ENCODE results near the gene SMIM13. TPM values are rescaled to one million over a fixed set of nuclear protein-coding genes. Genes with fewer than 3 reads are reported as not detected.

Gene SMIM13
- total and polyA plus RNA-seq, 12 donors, result 1.9 to 11.5 (median 6.7) TPM

DNA sequence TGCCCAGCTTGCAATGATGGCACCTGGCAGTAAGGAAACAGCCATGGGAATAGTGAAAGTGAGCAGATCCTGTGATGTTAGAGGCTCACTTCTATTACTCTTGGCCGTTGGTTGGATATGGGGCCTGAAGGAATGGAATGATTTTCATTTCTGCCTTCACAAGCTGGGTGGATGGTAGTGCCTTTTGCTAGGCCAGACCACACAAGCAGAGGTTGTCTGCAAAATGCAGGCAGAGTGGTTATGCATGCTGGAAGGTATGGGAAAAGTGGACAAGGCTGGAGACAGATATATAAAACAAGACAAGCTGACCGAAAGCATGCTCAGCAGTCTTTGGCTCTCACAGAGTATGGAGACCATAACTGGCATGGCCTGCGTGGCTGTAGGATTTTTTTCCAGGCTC, 68.6 kb downstream of the SMIM13 start:
- Histone ChIP-seq H3K36me3 (replicated peaks in 1 of 2) (no peaks in the 10 kb centered on the region), H3K27ac (no peak overlapping the region), H3K4me1 (replicated peaks in 1 of 2) (no peaks in the 10 kb centered on the region), H3K9me3 (replicated peaks in 1 of 3) (peaks cover 0 to 5% (median 0%) of the 10 kb centered on the region in 3 donors), H3K4me3 (no peak overlapping the region), H3K27me3 (no peaks in the 10 kb centered on the region)
- TF ChIP-seq, protein P1, sequence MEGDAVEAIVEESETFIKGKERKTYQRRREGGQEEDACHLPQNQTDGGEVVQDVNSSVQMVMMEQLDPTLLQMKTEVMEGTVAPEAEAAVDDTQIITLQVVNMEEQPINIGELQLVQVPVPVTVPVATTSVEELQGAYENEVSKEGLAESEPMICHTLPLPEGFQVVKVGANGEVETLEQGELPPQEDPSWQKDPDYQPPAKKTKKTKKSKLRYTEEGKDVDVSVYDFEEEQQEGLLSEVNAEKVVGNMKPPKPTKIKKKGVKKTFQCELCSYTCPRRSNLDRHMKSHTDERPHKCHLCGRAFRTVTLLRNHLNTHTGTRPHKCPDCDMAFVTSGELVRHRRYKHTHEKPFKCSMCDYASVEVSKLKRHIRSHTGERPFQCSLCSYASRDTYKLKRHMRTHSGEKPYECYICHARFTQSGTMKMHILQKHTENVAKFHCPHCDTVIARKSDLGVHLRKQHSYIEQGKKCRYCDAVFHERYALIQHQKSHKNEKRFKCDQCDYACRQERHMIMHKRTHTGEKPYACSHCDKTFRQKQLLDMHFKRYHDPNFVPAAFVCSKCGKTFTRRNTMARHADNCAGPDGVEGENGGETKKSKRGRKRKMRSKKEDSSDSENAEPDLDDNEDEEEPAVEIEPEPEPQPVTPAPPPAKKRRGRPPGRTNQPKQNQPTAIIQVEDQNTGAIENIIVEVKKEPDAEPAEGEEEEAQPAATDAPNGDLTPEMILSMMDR (IDR thresholded peaks at IDR 0.05), result no peak
- TF ChIP-seq POLR2A (IDR thresholded peaks at IDR 0.05), result no peak
- no peak for DNase-seq
- 90 to 96% (median 91%) methylated on average over 3 of the region's 3 CpGs for WGBS, 4 donors
- intact Hi-C loops (cut with DNase I), result no loop called here

DNA sequence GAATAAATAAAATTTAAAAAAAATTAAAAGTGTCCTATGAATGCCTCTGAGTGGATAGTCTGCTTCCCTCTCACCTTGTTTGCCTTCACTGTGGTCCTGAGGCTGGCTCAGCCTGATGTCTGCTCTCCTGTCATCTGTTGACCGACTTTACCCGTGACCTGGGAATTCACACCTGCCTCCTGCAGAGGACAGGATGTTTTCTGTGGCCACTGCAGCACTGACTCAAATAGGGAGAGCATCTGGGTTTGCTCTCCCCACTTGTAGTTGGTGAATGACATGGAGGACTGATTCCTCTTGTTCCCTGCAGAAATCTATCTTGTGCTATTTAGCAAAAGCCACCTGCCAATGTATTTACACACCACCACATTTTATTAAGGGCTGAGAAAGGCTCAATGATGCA, 70.3 kb downstream of the SMIM13 start:
- Histone ChIP-seq H3K36me3 (replicated peaks in 1 of 2) (no peaks in the 10 kb centered on the region), H3K9me3 (replicated peaks in 1 of 3) (peaks cover 0 to 5% (median 0%) of the 10 kb centered on the region in 3 donors), H3K27me3 (no peaks in the 10 kb centered on the region), H3K4me3 (no peak overlapping the region), H3K4me1 (replicated peaks in 1 of 2) (peaks cover 0 to 6% of the 10 kb centered on the region in 2 donors), H3K27ac (no peak overlapping the region)
- no peak for TF ChIP-seq POLR2A (IDR thresholded peaks at IDR 0.05)
- intact Hi-C loops (cut with DNase I), result no loop called here
- 92 to 98% (median 95%) methylated on average over 2 of the region's 2 CpGs for WGBS, 4 donors
- no peak for DNase-seq

DNA sequence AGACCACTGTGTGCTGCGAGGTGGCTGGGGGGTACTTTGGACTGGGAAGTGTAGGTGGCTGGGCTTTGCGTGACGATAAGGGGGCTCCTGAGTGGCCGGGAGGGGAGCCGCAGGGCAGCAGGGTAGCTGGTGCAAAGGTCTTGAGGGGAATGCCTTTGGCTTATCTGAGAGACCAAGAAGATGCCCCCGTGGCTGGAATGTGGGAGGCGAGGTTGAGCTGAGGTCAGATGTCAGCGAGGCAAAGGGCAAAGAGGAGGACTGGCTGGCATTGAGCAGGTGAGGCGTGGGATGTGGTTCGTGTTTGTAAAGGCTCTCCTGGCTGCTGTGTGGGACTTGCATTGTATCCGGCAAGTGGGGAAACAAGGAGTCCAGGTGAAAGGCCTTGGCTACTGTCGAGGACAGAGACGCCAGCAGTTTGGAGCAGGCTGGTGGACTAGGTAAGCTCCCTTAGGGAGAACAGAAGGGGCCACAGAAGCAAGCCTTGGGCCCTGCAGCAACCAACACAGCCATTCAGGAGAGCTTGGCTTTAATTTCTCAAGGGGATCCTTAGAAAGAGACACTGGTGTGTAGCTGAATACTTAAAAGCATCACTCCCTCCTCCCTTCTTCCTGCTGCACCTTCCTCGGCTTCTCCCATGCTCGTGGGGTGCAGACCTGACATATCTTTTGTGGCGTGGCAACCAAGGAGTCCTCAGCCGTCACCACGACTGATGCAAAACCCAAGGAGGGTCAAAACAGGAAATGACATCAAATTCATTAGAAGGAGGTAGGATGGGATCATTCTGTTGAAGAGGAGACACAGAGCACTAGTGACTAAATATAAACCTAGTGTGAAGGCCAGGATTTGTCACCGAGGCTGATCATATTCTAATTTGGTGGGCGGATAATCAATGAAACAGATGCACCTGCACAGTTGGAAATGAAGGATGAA, 71.3 kb downstream of the SMIM13 start:
- Histone ChIP-seq H3K4me1 (replicated peaks in 1 of 2) (peaks cover 0 to 6% of the 10 kb centered on the region in 2 donors), H3K27ac (no peak overlapping the region), H3K27me3 (no peaks in the 10 kb centered on the region), H3K36me3 (replicated peaks in 1 of 2) (no peaks in the 10 kb centered on the region), H3K4me3 (no peak overlapping the region), H3K9me3 (replicated peaks in 1 of 3) (peaks cover 0 to 5% (median 0%) of the 10 kb centered on the region in 3 donors)
- DNase-seq, result no peak
- intact Hi-C loops (cut with DNase I), result no loop called here
- TF ChIP-seq POLR2A (IDR thresholded peaks at IDR 0.05), result no peak
- TF ChIP-seq, protein P1 (IDR thresholded peaks at IDR 0.05), result no peak
- 82 to 88% (median 85%) methylated on average over 20 of the region's 20 CpGs for WGBS, 4 donors

DNA sequence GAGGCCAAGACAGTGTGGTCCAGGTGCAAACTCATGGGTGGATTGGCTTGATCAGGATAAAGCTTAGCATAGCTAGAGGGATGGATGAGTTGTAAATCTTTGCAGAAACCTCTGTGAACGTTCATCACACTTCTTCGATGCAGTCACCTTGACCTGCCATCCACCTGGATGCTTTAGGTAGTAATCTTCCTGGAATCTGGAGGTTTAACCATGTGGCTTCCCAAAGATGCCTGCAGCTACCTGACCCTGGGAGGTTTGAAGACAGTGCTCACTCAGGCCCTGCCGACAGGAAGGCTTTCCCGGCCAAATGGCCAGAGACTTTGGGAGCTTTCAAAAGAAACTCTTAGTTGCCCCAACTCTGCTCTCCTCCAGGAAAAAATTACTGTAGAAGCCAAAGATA, 73.3 kb downstream of the SMIM13 start:
- H3K4me3 ChIP-seq, result no peak overlapping the region
- intact Hi-C loops (cut with DNase I), result no loop called here
- 39 to 88% (median 71%) methylated on average over 4 of the region's 4 CpGs for WGBS, 4 donors

More for the DNA sequence above, 73.3 kb downstream of the SMIM13 start:
- Histone ChIP-seq H3K36me3 (replicated peaks in 1 of 2) (no peaks in the 10 kb centered on the region), H3K27me3 (no peaks in the 10 kb centered on the region), H3K27ac (no peak overlapping the region), H3K4me1 (replicated peaks in 1 of 2) (peaks cover 0 to 6% of the 10 kb centered on the region in 2 donors), H3K9me3 (replicated peaks in 1 of 3) (no peaks in the 10 kb centered on the region)
- TF ChIP-seq, protein P1 (IDR thresholded peaks at IDR 0.05), result no peak
- TF ChIP-seq POLR2A (IDR thresholded peaks at IDR 0.05), result no peak
- no peak for DNase-seq
